Fibroblast of pulmonary artery (primary cell): ENCODE measurements around the gene ATOH8.

ENCODE experiments used
- DNase-seq: peaks from one replicate; pipeline ENCODE4 v3.0.0-alpha.2; 2010; ENCODE audit warnings: low read depth
- H3K4me3 ChIP-seq: replicated peaks from 2 replicates; pipeline ENCODE4 v1.5.1; 2011; ENCODE audit warnings: low read depth, mild to moderate bottlenecking, control low read depth, low read length, moderate library complexity
- TF ChIP-seq, protein P1 (sequence below): IDR thresholded peaks from 2 replicates; pipeline ENCODE4 v1.5.1; 2011; ENCODE audit warnings: mild to moderate bottlenecking, control low read depth, low read length, inconsistent platforms; ENCODE audit errors: missing control alignments

Gene ATOH8

DNA sequence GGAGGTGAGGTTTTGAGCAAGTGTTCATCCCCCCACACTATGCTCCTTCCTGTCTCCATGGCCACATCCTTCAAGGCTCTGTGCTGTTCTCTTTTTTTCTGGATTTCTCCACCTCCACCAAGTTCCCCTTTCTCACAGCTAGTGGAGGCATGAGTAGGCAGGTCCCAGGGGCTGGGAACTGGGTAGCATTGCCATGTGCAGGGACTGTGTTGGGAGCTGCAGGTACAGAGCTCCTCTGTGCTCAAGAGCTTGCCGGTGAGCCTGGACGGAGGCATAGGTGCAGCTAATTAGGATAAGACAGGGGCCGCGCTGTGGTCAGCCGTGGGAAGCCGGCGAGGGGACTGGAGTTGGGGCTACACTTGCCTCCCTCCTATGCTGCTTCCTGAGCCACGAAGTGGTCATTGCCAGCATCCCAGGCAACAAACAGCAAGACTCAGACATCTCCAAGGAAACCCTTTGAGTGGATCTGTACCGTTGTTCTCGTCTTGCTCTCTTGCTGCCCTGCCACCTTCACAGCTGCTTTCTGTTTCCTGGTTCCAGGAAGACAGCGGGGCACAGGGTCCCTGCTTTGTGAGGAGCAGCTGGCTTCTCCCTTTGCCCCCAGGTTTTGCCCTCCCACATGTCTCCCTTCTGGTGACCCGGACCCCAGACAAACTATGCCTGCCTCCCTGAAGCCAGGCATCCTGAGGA, 36.9 kb downstream of the ATOH8 start:
- TF ChIP-seq, protein P1, sequence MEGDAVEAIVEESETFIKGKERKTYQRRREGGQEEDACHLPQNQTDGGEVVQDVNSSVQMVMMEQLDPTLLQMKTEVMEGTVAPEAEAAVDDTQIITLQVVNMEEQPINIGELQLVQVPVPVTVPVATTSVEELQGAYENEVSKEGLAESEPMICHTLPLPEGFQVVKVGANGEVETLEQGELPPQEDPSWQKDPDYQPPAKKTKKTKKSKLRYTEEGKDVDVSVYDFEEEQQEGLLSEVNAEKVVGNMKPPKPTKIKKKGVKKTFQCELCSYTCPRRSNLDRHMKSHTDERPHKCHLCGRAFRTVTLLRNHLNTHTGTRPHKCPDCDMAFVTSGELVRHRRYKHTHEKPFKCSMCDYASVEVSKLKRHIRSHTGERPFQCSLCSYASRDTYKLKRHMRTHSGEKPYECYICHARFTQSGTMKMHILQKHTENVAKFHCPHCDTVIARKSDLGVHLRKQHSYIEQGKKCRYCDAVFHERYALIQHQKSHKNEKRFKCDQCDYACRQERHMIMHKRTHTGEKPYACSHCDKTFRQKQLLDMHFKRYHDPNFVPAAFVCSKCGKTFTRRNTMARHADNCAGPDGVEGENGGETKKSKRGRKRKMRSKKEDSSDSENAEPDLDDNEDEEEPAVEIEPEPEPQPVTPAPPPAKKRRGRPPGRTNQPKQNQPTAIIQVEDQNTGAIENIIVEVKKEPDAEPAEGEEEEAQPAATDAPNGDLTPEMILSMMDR: no peak
- DNase-seq: no peak
- H3K4me3 ChIP-seq: no peak overlapping the region

DNA sequence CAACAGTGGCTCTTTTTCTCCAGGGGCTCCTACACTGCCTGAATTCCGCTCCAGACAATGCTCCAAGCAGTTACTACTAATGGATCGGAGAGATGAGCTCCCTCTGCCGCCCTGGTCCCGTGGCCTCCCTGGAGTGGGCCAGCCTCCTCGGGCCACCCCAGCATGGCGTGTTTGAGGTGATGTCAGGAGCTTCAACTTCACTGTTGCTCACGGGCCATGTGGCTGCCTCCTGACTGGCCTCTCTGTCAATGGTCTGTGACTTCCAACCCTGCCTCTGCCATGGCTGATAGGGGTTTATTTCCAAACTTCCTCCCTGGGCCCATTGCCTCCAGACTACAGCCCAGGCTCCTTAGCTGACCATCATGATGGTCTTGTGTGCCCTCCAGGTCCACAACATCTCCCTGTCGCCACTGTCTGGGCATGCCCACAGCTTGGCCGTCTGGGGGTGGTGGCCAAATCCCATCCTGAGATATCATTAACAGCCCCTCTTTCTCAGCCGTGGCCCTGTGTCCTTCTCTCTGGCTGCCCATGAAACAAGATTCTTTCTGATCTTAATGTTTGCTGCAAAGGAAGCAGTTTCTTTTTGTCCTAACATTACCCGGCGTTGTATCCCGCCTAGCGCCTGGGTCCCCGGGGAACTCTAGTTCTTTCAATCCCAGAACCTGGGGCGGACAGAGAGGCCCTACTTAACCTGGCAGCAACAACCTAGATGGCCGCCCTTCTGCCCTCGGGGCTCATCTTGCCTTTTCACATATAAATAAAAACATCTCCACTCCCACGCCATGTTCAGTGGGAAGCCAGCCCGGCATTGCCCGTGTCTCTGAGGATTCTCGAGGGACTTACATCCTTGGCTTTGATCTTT, 38.1 kb downstream of the ATOH8 start:
- no peak for DNase-seq
- TF ChIP-seq, protein P1: no peak

DNA sequence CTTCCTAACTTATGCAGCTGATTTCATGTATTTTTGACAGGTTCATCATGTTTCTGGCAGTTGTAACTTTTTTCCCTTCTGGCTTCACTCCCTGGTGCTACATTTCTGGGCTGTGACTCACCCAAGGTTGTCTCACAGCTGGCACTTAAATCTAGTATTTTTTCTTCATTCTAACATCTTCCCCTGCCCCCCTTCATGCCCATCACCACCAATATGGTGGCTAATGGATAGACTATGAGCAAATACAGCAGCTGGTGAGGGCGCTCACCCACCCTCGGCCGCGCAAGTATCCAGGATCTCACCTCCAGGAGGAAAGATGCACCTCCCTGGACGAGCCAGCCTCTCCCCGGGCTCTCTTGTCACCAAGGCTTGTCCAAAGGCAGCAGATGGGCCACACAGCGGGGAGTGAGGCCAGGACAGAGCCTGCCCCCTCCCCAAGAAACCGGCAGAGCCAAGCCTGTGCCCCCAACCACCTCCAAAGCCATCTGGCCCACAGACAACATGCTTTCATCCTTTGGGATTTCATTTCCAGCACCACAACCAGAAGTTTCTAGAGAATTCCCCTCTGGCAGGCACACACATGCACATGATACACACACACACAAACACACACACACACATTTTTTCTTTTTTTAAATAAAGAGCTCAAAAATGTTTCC, 39.1 kb downstream of the ATOH8 start:
- no peak overlapping the region for H3K4me3 ChIP-seq
- TF ChIP-seq, protein P1: no peak
- DNase-seq: peak; percentile 91

More for the DNA sequence above, 38.1 kb downstream of the ATOH8 start:
- H3K4me3 ChIP-seq: no peak overlapping the region

DNA sequence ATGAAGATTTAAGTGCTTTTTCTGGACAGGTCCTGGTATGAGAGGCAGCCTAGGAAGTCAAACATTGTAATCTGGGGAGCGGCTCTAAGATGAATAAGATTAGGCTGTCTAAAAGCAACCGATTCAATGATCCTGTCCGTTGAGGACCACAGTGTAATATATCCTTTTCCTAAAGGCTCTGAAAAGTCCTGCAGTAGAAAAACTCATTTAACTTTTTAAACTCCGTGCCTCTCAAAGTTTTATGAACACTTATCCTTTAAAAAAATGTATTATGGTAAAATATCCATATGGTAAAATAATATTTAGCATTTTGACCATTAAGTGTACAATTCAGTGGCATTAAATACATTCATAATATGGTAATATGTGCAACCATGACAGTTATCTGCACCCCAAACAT, 39.8 kb downstream of the ATOH8 start:
- no peak for DNase-seq
- H3K4me3 ChIP-seq: no peak overlapping the region
- TF ChIP-seq, protein P1: no peak

DNA sequence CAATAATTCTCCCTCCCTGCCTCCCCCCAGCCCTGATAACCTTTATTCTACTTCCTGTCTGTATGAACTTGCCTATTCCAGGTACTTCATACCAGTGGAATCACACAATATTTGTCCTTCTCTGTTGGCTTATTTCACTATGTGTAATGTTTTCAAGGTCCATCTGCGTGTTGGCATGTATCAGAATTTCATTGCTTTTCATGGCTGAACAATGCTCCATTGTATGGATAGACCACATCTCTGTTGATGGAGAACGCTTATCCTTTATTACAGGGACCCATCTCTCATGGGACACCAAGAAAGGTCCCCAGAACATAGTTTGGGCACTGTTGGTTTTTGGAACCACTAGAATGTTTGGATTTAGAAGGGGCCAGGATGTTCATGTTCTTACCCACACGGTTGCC, 40.2 kb downstream of the ATOH8 start:
- no peak overlapping the region for H3K4me3 ChIP-seq
- TF ChIP-seq, protein P1: no peak
- DNase-seq: no peak

DNA sequence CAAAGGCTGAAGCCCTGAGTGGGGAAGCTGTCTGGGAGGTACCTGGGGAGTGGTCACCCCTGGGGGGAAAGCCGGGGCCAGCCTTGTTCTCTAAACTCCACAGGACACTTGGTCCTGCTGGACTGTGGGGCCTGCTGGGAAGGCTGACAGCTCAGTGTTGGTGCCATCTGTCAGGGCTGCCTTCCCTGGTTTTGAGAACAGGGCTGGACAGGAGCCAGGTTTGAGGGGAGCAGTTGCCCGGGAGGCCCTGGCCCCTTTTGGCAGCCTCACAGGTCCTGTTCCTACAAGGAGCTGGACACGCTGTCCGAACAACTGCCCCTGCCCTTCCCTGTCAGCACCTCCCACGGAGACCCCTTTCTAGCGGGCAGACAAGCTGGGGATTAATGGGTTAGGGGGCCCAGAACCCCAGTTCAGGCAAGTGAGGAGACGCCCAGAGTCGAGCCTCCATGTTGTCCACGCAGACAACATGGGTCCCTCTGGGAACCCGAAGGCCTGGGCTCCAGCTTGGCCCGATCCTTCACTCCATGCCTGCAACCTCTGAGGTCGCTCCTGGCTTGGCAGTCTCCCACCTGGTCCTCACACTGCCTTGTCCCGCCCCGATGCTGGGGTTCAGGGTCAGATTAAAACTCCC, 40.8 kb downstream of the ATOH8 start:
- no peak overlapping the region for H3K4me3 ChIP-seq
- TF ChIP-seq, protein P1: no peak
- no peak for DNase-seq
